SU-DHL-6 (cell line): ENCODE measurements around the gene DLG2.

Experiments used
- H2AFZ ChIP-seq: fragments of 200-600 bp; sonication (generic); 2 replicates; pipeline ENCODE4 v1.6.1; 2014; ENCODE audit warnings: low read depth, mild to moderate bottlenecking, moderate library complexity, mixed read lengths, antibody characterized with exemption, low read length; ENCODE audit not compliant: severe bottlenecking
- H3F3A ChIP-seq: fragments of 200-600 bp; shearing (Covaris generic); 2 replicates; pipeline ENCODE4 v1.6.0; 2016; ENCODE audit warnings: antibody characterized with exemption, mild to moderate bottlenecking; ENCODE audit not compliant: insufficient read depth
- H3K27ac ChIP-seq: fragments of 200-600 bp; sonication (generic); 2 replicates; pipeline ENCODE4 v1.5.1; 2016; ENCODE audit warnings: low read depth, mild to moderate bottlenecking, low read length, moderate library complexity, mixed read lengths
- H3K27me3 ChIP-seq: fragments of 200-600 bp; sonication (generic), shearing (Covaris generic); 2 replicates; pipeline ENCODE4 v1.6.0; 2014; ENCODE audit warnings: mild to moderate bottlenecking, low read length
- H3K36me3 ChIP-seq: fragments of 200-600 bp; sonication (generic); 2 replicates; pipeline ENCODE4 v1.6.1; 2014; ENCODE audit warnings: mild to moderate bottlenecking, low read length, mixed read lengths
- H3K4me2 ChIP-seq: fragments of 300-600, 200-600 bp; shearing (Covaris generic), sonication (generic); 2 replicates; pipeline ENCODE4 v1.6.0; 2014; ENCODE audit warnings: low read length, low read depth, mild to moderate bottlenecking; ENCODE audit not compliant: poor library complexity, severe bottlenecking
- H3K4me3 ChIP-seq: fragments of 200-600 bp; sonication (generic); 2 replicates; pipeline ENCODE4 v1.5.1; 2014; ENCODE audit warnings: antibody characterized with exemption, low read length, mild to moderate bottlenecking, mixed read lengths; ENCODE audit not compliant: insufficient read depth, poor library complexity, severe bottlenecking
- H3K79me2 ChIP-seq: fragments of 200-600 bp; sonication (generic); 2 replicates; pipeline ENCODE4 v1.6.1; 2014; ENCODE audit warnings: mild to moderate bottlenecking, low read length, moderate library complexity; ENCODE audit not compliant: insufficient read depth
- H3K9ac ChIP-seq: fragments of 200-600 bp; sonication (generic); 2 replicates; pipeline ENCODE4 v1.7.0; 2014; ENCODE audit warnings: mild to moderate bottlenecking, low read length
- H3K9me2 ChIP-seq: fragments of 200-600 bp; sonication (generic); replicated peaks from 2 replicates; pipeline ENCODE4 v1.6.1; 2014; ENCODE audit warnings: low read length; ENCODE audit not compliant: insufficient read depth
- H3K9me3 ChIP-seq: fragments of 200-600 bp; sonication (generic); 2 replicates; pipeline ENCODE4 v1.6.1; 2014; ENCODE audit warnings: low read length, mixed read lengths; ENCODE audit not compliant: insufficient read depth
- H4K20me1 ChIP-seq: fragments of 200-600 bp; sonication (generic); 2 replicates; pipeline ENCODE4 v1.6.1; 2014; ENCODE audit warnings: low read depth, mild to moderate bottlenecking, antibody characterized with exemption, low read length, moderate library complexity, mixed read lengths
- EZH2phosphoT487 ChIP-seq: fragments of 200-600 bp; sonication (generic), shearing (Covaris generic); conservative IDR thresholded peaks from 2 replicates; pipeline ENCODE4 v1.6.1; 2018; ENCODE audit warnings: mild to moderate bottlenecking, antibody characterized with exemption, low read length, moderate library complexity, mixed read lengths
- TF ChIP-seq, protein P1 (sequence below): fragments of 200-600 bp; sonication (generic); IDR thresholded peaks from one replicate; pipeline ENCODE4 v1.5.1; 2017; ENCODE audit warnings: antibody characterized with exemption, mild to moderate bottlenecking, low read length, moderate library complexity; ENCODE audit not compliant: insufficient read depth, poor library complexity, severe bottlenecking

The DLG2 gene

GRCh38 chr11:85040166-85040565 is 587.0 kb downstream of the DLG2 start:
- Histone ChIP-seq H3K9me3 (no peaks in the 10 kb centered on the region), H3K79me2 (no peaks in the 10 kb centered on the region), H3K4me2 (no peak overlapping the region), H3K4me3 (no peak overlapping the region), H3K27ac (no peak overlapping the region), H2AFZ (no peak overlapping the region), H3K9me2 (no peaks in the 10 kb centered on the region), H4K20me1 (no peaks in the 10 kb centered on the region), H3F3A (no peaks in the 10 kb centered on the region), H3K27me3 (no peaks in the 10 kb centered on the region), H3K36me3 (no peaks in the 10 kb centered on the region), H3K9ac (no peak overlapping the region)
- no peak for TF ChIP-seq EZH2phosphoT487
- TF ChIP-seq, protein P1, sequence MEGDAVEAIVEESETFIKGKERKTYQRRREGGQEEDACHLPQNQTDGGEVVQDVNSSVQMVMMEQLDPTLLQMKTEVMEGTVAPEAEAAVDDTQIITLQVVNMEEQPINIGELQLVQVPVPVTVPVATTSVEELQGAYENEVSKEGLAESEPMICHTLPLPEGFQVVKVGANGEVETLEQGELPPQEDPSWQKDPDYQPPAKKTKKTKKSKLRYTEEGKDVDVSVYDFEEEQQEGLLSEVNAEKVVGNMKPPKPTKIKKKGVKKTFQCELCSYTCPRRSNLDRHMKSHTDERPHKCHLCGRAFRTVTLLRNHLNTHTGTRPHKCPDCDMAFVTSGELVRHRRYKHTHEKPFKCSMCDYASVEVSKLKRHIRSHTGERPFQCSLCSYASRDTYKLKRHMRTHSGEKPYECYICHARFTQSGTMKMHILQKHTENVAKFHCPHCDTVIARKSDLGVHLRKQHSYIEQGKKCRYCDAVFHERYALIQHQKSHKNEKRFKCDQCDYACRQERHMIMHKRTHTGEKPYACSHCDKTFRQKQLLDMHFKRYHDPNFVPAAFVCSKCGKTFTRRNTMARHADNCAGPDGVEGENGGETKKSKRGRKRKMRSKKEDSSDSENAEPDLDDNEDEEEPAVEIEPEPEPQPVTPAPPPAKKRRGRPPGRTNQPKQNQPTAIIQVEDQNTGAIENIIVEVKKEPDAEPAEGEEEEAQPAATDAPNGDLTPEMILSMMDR = no peak

DNA sequence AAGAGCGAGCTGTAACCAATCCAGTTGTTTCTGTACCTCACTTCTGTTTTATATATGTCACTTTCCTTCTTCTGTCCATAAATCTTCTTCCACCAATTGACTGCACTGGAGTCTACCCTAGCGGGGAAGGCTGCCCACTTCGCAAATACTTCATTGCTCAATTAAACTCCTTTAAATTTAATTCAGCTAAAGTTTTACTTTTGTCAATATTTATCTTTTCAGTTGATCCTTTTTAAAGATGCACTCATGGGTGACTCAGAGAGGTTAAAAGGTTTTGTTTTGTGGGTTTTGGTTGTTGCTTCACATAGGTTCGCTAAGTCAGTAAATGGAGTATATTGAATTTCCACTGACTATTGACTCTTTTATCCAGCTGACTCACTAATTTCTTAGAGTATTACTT is 597.2 kb downstream of the DLG2 start:
- no peaks in the 10 kb centered on the region for H3K9me2 ChIP-seq
- no peaks in the 10 kb centered on the region for H3K79me2 ChIP-seq
- H3K9me3 ChIP-seq = no peaks in the 10 kb centered on the region
- H3K4me2 ChIP-seq = no peak overlapping the region
- no peaks in the 10 kb centered on the region for H3K27me3 ChIP-seq
- H3K4me3 ChIP-seq = no peak overlapping the region
- H3K36me3 ChIP-seq = no peaks in the 10 kb centered on the region
- no peak overlapping the region for H3K9ac ChIP-seq
- no peak overlapping the region for H3K27ac ChIP-seq
- TF ChIP-seq, protein P1 = no peak
- TF ChIP-seq EZH2phosphoT487 = no peak
- H4K20me1 ChIP-seq = no peaks in the 10 kb centered on the region
- no peaks in the 10 kb centered on the region for H3F3A ChIP-seq
- peak overlapping the region; percentile 2 for H2AFZ ChIP-seq

GRCh38 chr11:85028329-85029101 is 598.6 kb downstream of the DLG2 start:
- no peak overlapping the region for H3K9ac ChIP-seq
- H3K4me3 ChIP-seq = no peak overlapping the region
- H3K27ac ChIP-seq = no peak overlapping the region
- H3K4me2 ChIP-seq = no peak overlapping the region
- H4K20me1 ChIP-seq = no peaks in the 10 kb centered on the region
- H3F3A ChIP-seq = no peaks in the 10 kb centered on the region
- no peak overlapping the region for H2AFZ ChIP-seq
- no peaks in the 10 kb centered on the region for H3K36me3 ChIP-seq
- no peak for TF ChIP-seq EZH2phosphoT487
- TF ChIP-seq, protein P1 = no peak
- no peaks in the 10 kb centered on the region for H3K79me2 ChIP-seq
- no peaks in the 10 kb centered on the region for H3K27me3 ChIP-seq
- no peaks in the 10 kb centered on the region for H3K9me2 ChIP-seq
- no peaks in the 10 kb centered on the region for H3K9me3 ChIP-seq
